WTC11 (cell line): ENCODE results near the gene PDE4B. TPM values are rescaled to one million over a fixed set of nuclear protein-coding genes. Genes with fewer than 3 reads are reported as not detected.

ENCODE experiments used
- ATAC-seq: fragments of 200-7000 bp; cut with Tn5 transposase; 2 replicates; pipeline ENCODE4 v1.10.0; 2021; ENCODE audit warnings: mild to moderate bottlenecking, moderate library complexity
- CTCF ChIA-PET: fragments of 300-600 bp; sonication (Branson Sonifier 250); formaldehyde crosslinking; loops from one replicate; lab custom pipeline; 2021; ENCODE audit warnings: antibody characterized with exemption; lab: Charles Lee
- POLR2A ChIA-PET: fragments of 350-600 bp; sonication (Branson Sonifier 250); formaldehyde crosslinking; loops from one replicate; lab custom pipeline; 2021; ENCODE audit warnings: antibody characterized with exemption; lab: Charles Lee
- DNase-seq: peaks from one replicate; pipeline ENCODE4 v3.0.0; 2021; ENCODE audit warnings: low spot score
- H3K27ac Mint-ChIP-seq: 2 replicates; pipeline ENCODE4 v1.8.0; 2021; ENCODE audit warnings: mixed read lengths
- H3K27me3 Mint-ChIP-seq: 2 replicates; pipeline ENCODE4 v1.8.0; 2021; ENCODE audit warnings: low read depth, mild to moderate bottlenecking, moderate library complexity, mixed read lengths
- H3K36me3 Mint-ChIP-seq: 2 replicates; pipeline ENCODE4 v1.8.0; 2021; ENCODE audit warnings: mixed read lengths
- H3K4me1 Mint-ChIP-seq: 2 replicates; pipeline ENCODE4 v1.8.0; 2022; ENCODE audit warnings: mixed read lengths
- H3K4me3 Mint-ChIP-seq: 2 replicates; pipeline ENCODE4 v1.8.0; 2021; ENCODE audit warnings: mild to moderate bottlenecking, moderate library complexity, mixed read lengths
- H3K9me3 Mint-ChIP-seq: 2 replicates; pipeline ENCODE4 v1.8.0; 2021; ENCODE audit warnings: mixed read lengths
- CREM ChIP-seq: sonication (generic); formaldehyde crosslinking; IDR thresholded peaks from 2 replicates; pipeline ENCODE4 v1.8.1; 2022; ENCODE audit warnings: mild to moderate bottlenecking, missing genetic modification reagents, moderate library complexity
- FOXK1 ChIP-seq: sonication (generic); formaldehyde crosslinking; IDR thresholded peaks from 2 replicates; pipeline ENCODE4 v1.8.0; 2022; ENCODE audit warnings: mild to moderate bottlenecking, moderate library complexity, missing genetic modification reagents
- HMGA2 ChIP-seq: fragments of 250-450 bp; sonication (Bioruptor Pico); IDR thresholded peaks from 2 replicates; pipeline ENCODE4 v1.4.0; 2021; ENCODE audit warnings: mild to moderate bottlenecking, moderate library complexity
- NFATC4 ChIP-seq: fragments of 250-450 bp; sonication (Bioruptor Pico); IDR thresholded peaks from 2 replicates; pipeline ENCODE4 v1.9.0; 2021; ENCODE audit warnings: mild to moderate bottlenecking
- NR1H2 ChIP-seq: sonication (generic); formaldehyde crosslinking; IDR thresholded peaks from 2 replicates; pipeline ENCODE4 v1.9.0; 2021; ENCODE audit warnings: mild to moderate bottlenecking, moderate library complexity, missing genetic modification reagents
- NR2C2 ChIP-seq: sonication (generic); formaldehyde crosslinking; IDR thresholded peaks from 2 replicates; pipeline ENCODE4 v1.8.0; 2022; ENCODE audit warnings: mild to moderate bottlenecking, missing genetic modification reagents
- NR3C1 ChIP-seq: sonication (generic); formaldehyde crosslinking; conservative IDR thresholded peaks from 2 replicates; pipeline ENCODE4 v1.8.1; 2023; ENCODE audit warnings: low read depth, mild to moderate bottlenecking, missing genetic modification reagents
- PRRX2 ChIP-seq: fragments of 250-450 bp; sonication (Bioruptor Pico); IDR thresholded peaks from 2 replicates; pipeline ENCODE4 v1.8.0; 2021; ENCODE audit warnings: mild to moderate bottlenecking
- RORB ChIP-seq: fragments of 250-450 bp; sonication (Bioruptor Pico); IDR thresholded peaks from 2 replicates; pipeline ENCODE4 v1.9.0; 2021; ENCODE audit warnings: mild to moderate bottlenecking
- TEAD4 ChIP-seq: sonication (generic); formaldehyde crosslinking; IDR thresholded peaks from 2 replicates; pipeline ENCODE4 v1.8.0; 2022; ENCODE audit warnings: mild to moderate bottlenecking, missing genetic modification reagents
- TP53 ChIP-seq: sonication (generic); formaldehyde crosslinking; IDR thresholded peaks from 2 replicates; pipeline ENCODE4 v1.8.1; 2023; ENCODE audit warnings: mild to moderate bottlenecking, missing genetic modification reagents
- ZBTB21 ChIP-seq: sonication (generic); formaldehyde crosslinking; IDR thresholded peaks from 2 replicates; pipeline ENCODE4 v1.8.1; 2023; ENCODE audit warnings: mild to moderate bottlenecking, missing genetic modification reagents, borderline replicate concordance
- ZNF138 ChIP-seq: sonication (generic); formaldehyde crosslinking; conservative IDR thresholded peaks from 2 replicates; pipeline ENCODE4 v1.8.1; 2022; ENCODE audit warnings: mild to moderate bottlenecking, moderate library complexity, missing genetic modification reagents
- ZNF232 ChIP-seq: sonication (generic); formaldehyde crosslinking; IDR thresholded peaks from 2 replicates; pipeline ENCODE4 v1.8.0; 2022; ENCODE audit warnings: mild to moderate bottlenecking, missing genetic modification reagents
- ZNF396 ChIP-seq: fragments of 250-450 bp; sonication (Bioruptor Pico); IDR thresholded peaks from 2 replicates; pipeline ENCODE4 v1.8.0; 2021; ENCODE audit warnings: mild to moderate bottlenecking, moderate library complexity, borderline replicate concordance
- total RNA-seq: library from RNA; stranded (reverse); gene quantifications from 3 replicates; pipeline ENCODE4 v1.2.3, GENCODE V29; 2021
- TF ChIP-seq, protein P1 (sequence below): fragments of 250-450 bp; sonication (Bioruptor Pico); IDR thresholded peaks from 2 replicates; pipeline ENCODE4 v1.8.0; 2021; ENCODE audit warnings: mild to moderate bottlenecking
- TF ChIP-seq, protein P2 (sequence below): sonication (generic); formaldehyde crosslinking; IDR thresholded peaks from 2 replicates; pipeline ENCODE4 v1.8.0; 2022; ENCODE audit warnings: missing genetic modification reagents
- TF ChIP-seq, protein P3 (sequence below): sonication (generic); formaldehyde crosslinking; IDR thresholded peaks from 2 replicates; pipeline ENCODE4 v1.8.1; 2022; ENCODE audit warnings: mild to moderate bottlenecking, missing genetic modification reagents, moderate library complexity, borderline replicate concordance
- TF ChIP-seq, protein P4 (sequence below): sonication (generic); formaldehyde crosslinking; IDR thresholded peaks from 2 replicates; pipeline ENCODE4 v1.8.0; 2022; ENCODE audit warnings: mild to moderate bottlenecking, missing genetic modification reagents
- TF ChIP-seq, protein P5 (sequence below): fragments of 250-450 bp; sonication (Bioruptor Pico); IDR thresholded peaks from 2 replicates; pipeline ENCODE4 v1.9.0; 2021; ENCODE audit warnings: mild to moderate bottlenecking
- TF ChIP-seq, protein P6 (sequence below): sonication (generic); formaldehyde crosslinking; IDR thresholded peaks from 2 replicates; pipeline ENCODE4 v1.8.0; 2023; ENCODE audit warnings: mild to moderate bottlenecking, missing genetic modification reagents
- TF ChIP-seq, protein P7 (sequence below): sonication (generic); formaldehyde crosslinking; IDR thresholded peaks from 2 replicates; pipeline ENCODE4 v1.8.0; 2022; ENCODE audit warnings: mild to moderate bottlenecking, missing genetic modification reagents

PDE4B gene
- total RNA-seq, 1 experiment from 2014 or later = 8.0 TPM

DNA sequence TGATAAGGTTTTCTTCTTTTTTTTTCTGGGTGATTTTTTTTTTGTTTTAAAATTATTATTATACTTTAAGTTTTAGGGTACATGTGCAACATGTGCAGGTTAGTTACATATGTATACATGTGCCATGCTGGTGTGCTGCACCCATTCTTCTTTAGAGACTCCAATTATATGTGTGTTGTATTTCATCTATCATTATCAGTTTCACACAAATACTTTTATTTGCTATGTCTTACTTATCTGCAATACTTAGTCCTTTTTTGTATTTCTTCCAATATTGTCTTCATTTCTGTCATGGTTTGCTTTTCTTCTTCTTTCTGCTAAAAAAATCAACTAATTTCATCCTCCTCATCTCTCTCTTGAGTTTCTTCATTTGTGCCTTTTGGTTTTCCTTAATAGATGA is 3.9 kb upstream of the PDE4B start:
- Mint-ChIP-seq H3K36me3 (peaks cover 4% of the 10 kb centered on the region; the same call in 1 of the 2 replicates), H3K4me3 (no peak overlapping the region), H3K4me1 (peaks cover 10% of the 10 kb centered on the region), H3K27me3 (peaks cover 49% of the 10 kb centered on the region), H3K9me3 (peaks cover 14% of the 10 kb centered on the region), H3K27ac (no peak overlapping the region)
- TF ChIP-seq, protein P1, sequence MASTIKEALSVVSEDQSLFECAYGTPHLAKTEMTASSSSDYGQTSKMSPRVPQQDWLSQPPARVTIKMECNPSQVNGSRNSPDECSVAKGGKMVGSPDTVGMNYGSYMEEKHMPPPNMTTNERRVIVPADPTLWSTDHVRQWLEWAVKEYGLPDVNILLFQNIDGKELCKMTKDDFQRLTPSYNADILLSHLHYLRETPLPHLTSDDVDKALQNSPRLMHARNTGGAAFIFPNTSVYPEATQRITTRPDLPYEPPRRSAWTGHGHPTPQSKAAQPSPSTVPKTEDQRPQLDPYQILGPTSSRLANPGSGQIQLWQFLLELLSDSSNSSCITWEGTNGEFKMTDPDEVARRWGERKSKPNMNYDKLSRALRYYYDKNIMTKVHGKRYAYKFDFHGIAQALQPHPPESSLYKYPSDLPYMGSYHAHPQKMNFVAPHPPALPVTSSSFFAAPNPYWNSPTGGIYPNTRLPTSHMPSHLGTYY (CRISPR knock-in tag) = no peak
- TF ChIP-seq, protein P2, sequence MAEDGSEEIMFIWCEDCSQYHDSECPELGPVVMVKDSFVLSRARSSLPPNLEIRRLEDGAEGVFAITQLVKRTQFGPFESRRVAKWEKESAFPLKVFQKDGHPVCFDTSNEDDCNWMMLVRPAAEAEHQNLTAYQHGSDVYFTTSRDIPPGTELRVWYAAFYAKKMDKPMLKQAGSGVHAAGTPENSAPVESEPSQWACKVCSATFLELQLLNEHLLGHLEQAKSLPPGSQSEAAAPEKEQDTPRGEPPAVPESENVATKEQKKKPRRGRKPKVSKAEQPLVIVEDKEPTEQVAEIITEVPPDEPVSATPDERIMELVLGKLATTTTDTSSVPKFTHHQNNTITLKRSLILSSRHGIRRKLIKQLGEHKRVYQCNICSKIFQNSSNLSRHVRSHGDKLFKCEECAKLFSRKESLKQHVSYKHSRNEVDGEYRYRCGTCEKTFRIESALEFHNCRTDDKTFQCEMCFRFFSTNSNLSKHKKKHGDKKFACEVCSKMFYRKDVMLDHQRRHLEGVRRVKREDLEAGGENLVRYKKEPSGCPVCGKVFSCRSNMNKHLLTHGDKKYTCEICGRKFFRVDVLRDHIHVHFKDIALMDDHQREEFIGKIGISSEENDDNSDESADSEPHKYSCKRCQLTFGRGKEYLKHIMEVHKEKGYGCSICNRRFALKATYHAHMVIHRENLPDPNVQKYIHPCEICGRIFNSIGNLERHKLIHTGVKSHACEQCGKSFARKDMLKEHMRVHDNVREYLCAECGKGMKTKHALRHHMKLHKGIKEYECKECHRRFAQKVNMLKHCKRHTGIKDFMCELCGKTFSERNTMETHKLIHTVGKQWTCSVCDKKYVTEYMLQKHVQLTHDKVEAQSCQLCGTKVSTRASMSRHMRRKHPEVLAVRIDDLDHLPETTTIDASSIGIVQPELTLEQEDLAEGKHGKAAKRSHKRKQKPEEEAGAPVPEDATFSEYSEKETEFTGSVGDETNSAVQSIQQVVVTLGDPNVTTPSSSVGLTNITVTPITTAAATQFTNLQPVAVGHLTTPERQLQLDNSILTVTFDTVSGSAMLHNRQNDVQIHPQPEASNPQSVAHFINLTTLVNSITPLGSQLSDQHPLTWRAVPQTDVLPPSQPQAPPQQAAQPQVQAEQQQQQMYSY (CRISPR knock-in tag) = no peak
- no peak for TF ChIP-seq HMGA2 (CRISPR knock-in tag)
- TF ChIP-seq ZNF396 = no peak
- ChIA-PET CTCF (no interaction called here), POLR2A (no interaction called here)
- ATAC-seq (no peak), DNase-seq (no peak)

DNA sequence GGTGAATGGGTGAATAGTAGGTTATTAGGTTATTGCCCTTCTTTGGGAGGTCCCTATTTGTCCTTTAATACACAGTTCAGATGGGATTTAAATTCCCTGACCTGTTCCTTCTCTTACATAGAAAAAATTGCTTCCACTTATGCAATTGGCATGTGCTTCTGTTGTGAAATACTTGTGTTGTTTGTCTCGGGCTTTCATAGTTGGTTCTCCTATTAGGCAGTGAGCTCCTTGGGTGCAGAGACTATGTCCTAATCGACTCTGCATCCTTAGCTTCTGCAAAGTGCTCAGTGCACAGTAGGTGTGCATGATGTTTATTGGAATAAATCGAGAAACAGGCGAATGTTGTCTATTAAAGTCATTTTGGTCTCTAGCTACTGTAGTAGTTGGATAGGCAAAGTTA is 1.3 kb upstream of the PDE4B start:
- no peak overlapping the region for H3K4me3 Mint-ChIP-seq
- peaks cover 72% of the 10 kb centered on the region for H3K27me3 Mint-ChIP-seq
- H3K36me3 Mint-ChIP-seq = peaks cover 4% of the 10 kb centered on the region; the same call in 1 of the 2 replicates
- no peak overlapping the region for H3K27ac Mint-ChIP-seq
- ATAC-seq (no peak), DNase-seq (no peak)
- POLR2A ChIA-PET = no interaction called here
- H3K9me3 Mint-ChIP-seq = peaks cover 14% of the 10 kb centered on the region
- CTCF ChIA-PET = interaction anchor here (1.2 kb wide), 1 partner anchor 19 kb away, joined by 3 read pairs; no protein-coding TSS in a partner anchor
- peaks cover 12% of the 10 kb centered on the region for H3K4me1 Mint-ChIP-seq
- TF ChIP-seq TP53 (CRISPR knock-in tag) (no peak), PRRX2 (CRISPR knock-in tag) (no peak), ZNF138 (CRISPR knock-in tag) (no peak), FOXK1 (CRISPR knock-in tag) (no peak), NR1H2 (CRISPR knock-in tag) (no peak), RORB (CRISPR knock-in tag) (no peak), NR2C2 (CRISPR knock-in tag) (no peak), ZNF396 (no peak), NR3C1 (CRISPR knock-in tag) (no peak), CREM (CRISPR knock-in tag) (no peak), TEAD4 (CRISPR knock-in tag) (no peak), ZNF232 (CRISPR knock-in tag) (no peak), ZBTB21 (CRISPR knock-in tag) (no peak), NFATC4 (CRISPR knock-in tag) (no peak)
- TF ChIP-seq, protein P3, sequence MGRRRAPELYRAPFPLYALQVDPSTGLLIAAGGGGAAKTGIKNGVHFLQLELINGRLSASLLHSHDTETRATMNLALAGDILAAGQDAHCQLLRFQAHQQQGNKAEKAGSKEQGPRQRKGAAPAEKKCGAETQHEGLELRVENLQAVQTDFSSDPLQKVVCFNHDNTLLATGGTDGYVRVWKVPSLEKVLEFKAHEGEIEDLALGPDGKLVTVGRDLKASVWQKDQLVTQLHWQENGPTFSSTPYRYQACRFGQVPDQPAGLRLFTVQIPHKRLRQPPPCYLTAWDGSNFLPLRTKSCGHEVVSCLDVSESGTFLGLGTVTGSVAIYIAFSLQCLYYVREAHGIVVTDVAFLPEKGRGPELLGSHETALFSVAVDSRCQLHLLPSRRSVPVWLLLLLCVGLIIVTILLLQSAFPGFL (CRISPR knock-in tag) = no peak
- TF ChIP-seq, protein P4, sequence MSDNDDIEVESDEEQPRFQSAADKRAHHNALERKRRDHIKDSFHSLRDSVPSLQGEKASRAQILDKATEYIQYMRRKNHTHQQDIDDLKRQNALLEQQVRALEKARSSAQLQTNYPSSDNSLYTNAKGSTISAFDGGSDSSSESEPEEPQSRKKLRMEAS (CRISPR knock-in tag) = no peak
- TF ChIP-seq, protein P5, sequence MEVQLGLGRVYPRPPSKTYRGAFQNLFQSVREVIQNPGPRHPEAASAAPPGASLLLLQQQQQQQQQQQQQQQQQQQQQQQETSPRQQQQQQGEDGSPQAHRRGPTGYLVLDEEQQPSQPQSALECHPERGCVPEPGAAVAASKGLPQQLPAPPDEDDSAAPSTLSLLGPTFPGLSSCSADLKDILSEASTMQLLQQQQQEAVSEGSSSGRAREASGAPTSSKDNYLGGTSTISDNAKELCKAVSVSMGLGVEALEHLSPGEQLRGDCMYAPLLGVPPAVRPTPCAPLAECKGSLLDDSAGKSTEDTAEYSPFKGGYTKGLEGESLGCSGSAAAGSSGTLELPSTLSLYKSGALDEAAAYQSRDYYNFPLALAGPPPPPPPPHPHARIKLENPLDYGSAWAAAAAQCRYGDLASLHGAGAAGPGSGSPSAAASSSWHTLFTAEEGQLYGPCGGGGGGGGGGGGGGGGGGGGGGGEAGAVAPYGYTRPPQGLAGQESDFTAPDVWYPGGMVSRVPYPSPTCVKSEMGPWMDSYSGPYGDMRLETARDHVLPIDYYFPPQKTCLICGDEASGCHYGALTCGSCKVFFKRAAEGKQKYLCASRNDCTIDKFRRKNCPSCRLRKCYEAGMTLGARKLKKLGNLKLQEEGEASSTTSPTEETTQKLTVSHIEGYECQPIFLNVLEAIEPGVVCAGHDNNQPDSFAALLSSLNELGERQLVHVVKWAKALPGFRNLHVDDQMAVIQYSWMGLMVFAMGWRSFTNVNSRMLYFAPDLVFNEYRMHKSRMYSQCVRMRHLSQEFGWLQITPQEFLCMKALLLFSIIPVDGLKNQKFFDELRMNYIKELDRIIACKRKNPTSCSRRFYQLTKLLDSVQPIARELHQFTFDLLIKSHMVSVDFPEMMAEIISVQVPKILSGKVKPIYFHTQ = no peak
- TF ChIP-seq, protein P6, sequence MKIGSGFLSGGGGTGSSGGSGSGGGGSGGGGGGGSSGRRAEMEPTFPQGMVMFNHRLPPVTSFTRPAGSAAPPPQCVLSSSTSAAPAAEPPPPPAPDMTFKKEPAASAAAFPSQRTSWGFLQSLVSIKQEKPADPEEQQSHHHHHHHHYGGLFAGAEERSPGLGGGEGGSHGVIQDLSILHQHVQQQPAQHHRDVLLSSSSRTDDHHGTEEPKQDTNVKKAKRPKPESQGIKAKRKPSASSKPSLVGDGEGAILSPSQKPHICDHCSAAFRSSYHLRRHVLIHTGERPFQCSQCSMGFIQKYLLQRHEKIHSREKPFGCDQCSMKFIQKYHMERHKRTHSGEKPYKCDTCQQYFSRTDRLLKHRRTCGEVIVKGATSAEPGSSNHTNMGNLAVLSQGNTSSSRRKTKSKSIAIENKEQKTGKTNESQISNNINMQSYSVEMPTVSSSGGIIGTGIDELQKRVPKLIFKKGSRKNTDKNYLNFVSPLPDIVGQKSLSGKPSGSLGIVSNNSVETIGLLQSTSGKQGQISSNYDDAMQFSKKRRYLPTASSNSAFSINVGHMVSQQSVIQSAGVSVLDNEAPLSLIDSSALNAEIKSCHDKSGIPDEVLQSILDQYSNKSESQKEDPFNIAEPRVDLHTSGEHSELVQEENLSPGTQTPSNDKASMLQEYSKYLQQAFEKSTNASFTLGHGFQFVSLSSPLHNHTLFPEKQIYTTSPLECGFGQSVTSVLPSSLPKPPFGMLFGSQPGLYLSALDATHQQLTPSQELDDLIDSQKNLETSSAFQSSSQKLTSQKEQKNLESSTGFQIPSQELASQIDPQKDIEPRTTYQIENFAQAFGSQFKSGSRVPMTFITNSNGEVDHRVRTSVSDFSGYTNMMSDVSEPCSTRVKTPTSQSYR (CRISPR knock-in tag) = no peak
- TF ChIP-seq, protein P7, sequence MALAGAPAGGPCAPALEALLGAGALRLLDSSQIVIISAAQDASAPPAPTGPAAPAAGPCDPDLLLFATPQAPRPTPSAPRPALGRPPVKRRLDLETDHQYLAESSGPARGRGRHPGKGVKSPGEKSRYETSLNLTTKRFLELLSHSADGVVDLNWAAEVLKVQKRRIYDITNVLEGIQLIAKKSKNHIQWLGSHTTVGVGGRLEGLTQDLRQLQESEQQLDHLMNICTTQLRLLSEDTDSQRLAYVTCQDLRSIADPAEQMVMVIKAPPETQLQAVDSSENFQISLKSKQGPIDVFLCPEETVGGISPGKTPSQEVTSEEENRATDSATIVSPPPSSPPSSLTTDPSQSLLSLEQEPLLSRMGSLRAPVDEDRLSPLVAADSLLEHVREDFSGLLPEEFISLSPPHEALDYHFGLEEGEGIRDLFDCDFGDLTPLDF (CRISPR knock-in tag) = no peak
